Measurements from ENCODE around the gene ZNF385B. TPM values are rescaled to one million over a fixed set of nuclear protein-coding genes. Genes with fewer than 3 reads are reported as not detected.

Gene ZNF385B
- total RNA-seq, 1 experiment from 2014 or later = 2.2 TPM

DNA sequence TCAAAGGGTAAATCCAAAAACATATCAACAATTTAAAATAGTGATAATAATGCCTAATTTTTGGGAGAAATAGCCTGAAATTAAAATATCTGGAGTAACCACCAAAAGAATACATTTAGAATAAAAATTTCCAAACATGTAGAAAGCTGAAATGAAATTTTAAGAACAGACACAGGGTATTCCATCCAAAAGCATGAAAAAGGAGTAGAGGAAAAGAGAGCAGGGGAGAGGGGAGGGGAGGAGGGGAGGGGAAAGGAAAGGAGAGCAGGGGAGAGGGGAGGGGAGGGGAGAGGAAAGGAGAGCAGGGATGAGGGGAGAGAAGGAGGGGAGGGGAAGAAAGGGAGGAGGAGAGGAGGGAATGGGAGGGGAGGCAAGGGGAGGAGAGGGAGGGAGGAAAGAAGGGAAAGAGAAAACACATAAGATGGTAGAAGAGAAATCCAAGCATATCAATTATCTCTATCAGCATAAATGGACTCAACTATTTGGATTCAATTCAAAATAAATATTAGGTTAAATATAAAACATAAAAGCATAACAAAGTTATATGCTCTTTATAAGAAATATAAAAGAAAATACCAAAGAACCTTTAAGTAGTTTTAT, 141.1 kb downstream of the ZNF385B start:
- no peaks in the 10 kb centered on the region for H3K36me3 Mint-ChIP-seq
- ATAC-seq (no peak), DNase-seq (ENCODE audit: low spot score) (no peak)
- ChIA-PET POLR2A (interaction anchor here (0.6 to 0.7 kb wide), 2 partner anchors 11 to 1579 kb away, joined by 5 to 6 read pairs; no protein-coding TSS in a partner anchor), CTCF (no interaction called here)
- peaks cover 13% of the 10 kb centered on the region for H3K4me1 Mint-ChIP-seq
- H3K27me3 Mint-ChIP-seq (ENCODE audit: low read depth) = no peaks in the 10 kb centered on the region
- H3K27ac Mint-ChIP-seq = no peak overlapping the region
- no peak overlapping the region for H3K4me3 Mint-ChIP-seq
- TF ChIP-seq, protein P1, sequence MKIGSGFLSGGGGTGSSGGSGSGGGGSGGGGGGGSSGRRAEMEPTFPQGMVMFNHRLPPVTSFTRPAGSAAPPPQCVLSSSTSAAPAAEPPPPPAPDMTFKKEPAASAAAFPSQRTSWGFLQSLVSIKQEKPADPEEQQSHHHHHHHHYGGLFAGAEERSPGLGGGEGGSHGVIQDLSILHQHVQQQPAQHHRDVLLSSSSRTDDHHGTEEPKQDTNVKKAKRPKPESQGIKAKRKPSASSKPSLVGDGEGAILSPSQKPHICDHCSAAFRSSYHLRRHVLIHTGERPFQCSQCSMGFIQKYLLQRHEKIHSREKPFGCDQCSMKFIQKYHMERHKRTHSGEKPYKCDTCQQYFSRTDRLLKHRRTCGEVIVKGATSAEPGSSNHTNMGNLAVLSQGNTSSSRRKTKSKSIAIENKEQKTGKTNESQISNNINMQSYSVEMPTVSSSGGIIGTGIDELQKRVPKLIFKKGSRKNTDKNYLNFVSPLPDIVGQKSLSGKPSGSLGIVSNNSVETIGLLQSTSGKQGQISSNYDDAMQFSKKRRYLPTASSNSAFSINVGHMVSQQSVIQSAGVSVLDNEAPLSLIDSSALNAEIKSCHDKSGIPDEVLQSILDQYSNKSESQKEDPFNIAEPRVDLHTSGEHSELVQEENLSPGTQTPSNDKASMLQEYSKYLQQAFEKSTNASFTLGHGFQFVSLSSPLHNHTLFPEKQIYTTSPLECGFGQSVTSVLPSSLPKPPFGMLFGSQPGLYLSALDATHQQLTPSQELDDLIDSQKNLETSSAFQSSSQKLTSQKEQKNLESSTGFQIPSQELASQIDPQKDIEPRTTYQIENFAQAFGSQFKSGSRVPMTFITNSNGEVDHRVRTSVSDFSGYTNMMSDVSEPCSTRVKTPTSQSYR (CRISPR knock-in tag; IDR thresholded peaks at IDR 0.05) = no peak
- TF ChIP-seq, protein P2, sequence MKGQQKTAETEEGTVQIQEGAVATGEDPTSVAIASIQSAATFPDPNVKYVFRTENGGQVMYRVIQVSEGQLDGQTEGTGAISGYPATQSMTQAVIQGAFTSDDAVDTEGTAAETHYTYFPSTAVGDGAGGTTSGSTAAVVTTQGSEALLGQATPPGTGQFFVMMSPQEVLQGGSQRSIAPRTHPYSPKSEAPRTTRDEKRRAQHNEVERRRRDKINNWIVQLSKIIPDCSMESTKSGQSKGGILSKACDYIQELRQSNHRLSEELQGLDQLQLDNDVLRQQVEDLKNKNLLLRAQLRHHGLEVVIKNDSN (CRISPR knock-in tag; IDR thresholded peaks at IDR 0.05) = no peak
- TF ChIP-seq NFYB (CRISPR knock-in tag; conservative IDR thresholded peaks at IDR 0.05; ENCODE audit: low read depth) (no peak), ZNF219 (CRISPR knock-in tag; IDR thresholded peaks at IDR 0.05; ENCODE audit: borderline replicate concordance) (no peak), MXD4 (CRISPR knock-in tag; IDR thresholded peaks at IDR 0.05; ENCODE audit: borderline replicate concordance) (no peak), ZNF121 (CRISPR knock-in tag; IDR thresholded peaks at IDR 0.05) (no peak)
- TF ChIP-seq, protein P3, sequence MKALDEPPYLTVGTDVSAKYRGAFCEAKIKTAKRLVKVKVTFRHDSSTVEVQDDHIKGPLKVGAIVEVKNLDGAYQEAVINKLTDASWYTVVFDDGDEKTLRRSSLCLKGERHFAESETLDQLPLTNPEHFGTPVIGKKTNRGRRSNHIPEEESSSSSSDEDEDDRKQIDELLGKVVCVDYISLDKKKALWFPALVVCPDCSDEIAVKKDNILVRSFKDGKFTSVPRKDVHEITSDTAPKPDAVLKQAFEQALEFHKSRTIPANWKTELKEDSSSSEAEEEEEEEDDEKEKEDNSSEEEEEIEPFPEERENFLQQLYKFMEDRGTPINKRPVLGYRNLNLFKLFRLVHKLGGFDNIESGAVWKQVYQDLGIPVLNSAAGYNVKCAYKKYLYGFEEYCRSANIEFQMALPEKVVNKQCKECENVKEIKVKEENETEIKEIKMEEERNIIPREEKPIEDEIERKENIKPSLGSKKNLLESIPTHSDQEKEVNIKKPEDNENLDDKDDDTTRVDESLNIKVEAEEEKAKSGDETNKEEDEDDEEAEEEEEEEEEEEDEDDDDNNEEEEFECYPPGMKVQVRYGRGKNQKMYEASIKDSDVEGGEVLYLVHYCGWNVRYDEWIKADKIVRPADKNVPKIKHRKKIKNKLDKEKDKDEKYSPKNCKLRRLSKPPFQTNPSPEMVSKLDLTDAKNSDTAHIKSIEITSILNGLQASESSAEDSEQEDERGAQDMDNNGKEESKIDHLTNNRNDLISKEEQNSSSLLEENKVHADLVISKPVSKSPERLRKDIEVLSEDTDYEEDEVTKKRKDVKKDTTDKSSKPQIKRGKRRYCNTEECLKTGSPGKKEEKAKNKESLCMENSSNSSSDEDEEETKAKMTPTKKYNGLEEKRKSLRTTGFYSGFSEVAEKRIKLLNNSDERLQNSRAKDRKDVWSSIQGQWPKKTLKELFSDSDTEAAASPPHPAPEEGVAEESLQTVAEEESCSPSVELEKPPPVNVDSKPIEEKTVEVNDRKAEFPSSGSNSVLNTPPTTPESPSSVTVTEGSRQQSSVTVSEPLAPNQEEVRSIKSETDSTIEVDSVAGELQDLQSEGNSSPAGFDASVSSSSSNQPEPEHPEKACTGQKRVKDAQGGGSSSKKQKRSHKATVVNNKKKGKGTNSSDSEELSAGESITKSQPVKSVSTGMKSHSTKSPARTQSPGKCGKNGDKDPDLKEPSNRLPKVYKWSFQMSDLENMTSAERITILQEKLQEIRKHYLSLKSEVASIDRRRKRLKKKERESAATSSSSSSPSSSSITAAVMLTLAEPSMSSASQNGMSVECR (CRISPR knock-in tag; IDR thresholded peaks at IDR 0.05; ENCODE audit: borderline replicate concordance) = no peak
- H3K9me3 Mint-ChIP-seq = no peaks in the 10 kb centered on the region

DNA sequence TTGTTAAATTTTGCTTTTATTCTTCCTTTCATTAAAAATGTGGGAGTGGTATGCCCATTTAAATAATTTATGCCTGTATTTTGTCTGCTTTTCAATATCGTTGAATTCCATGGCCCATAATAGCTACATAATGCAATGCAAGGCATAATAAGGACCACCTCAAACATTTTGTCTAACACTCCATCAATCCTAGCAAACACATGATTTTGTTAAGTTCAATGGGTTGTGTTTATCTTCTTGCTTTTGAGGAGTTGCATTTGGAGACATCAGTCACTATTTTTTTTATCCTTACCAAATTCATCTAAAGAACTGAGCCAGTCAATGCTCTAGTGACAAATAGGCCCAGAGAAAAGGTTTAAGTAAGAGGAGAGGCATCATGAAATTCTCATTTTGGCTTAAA, 145.5 kb downstream of the ZNF385B start:
- H3K27ac Mint-ChIP-seq = no peak overlapping the region
- H3K4me1 Mint-ChIP-seq = peaks cover 13% of the 10 kb centered on the region
- ChIA-PET POLR2A (no interaction called here), CTCF (no interaction called here)
- TF ChIP-seq ATF1 (CRISPR knock-in tag; IDR thresholded peaks at IDR 0.05) (no peak), MYBL2 (CRISPR knock-in tag; IDR thresholded peaks at IDR 0.05) (no peak)
- H3K36me3 Mint-ChIP-seq = no peaks in the 10 kb centered on the region
- no peak for ATAC-seq
- no peak for DNase-seq (ENCODE audit: low spot score)
- no peaks in the 10 kb centered on the region for H3K9me3 Mint-ChIP-seq
- H3K27me3 Mint-ChIP-seq (ENCODE audit: low read depth) = no peaks in the 10 kb centered on the region
- H3K4me3 Mint-ChIP-seq = no peak overlapping the region

DNA sequence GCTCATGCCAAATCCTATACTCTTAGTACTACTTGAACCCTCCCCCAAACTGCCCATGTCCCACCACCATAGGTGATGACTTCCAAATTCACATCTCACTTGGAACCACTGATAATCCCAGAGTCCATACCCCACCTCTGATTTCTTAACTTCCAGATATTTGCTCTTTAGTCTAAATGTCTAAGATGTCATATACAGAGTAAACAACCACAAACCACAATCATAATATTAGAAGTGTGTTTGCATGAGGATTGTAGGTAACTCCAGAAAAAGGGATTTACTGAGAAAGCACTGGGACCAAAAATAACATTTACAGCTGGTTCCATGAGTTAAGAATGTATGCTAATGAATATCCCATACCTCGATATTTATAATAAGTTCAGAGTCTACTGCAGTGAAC, 146.2 kb downstream of the ZNF385B start:
- ATAC-seq = no peak
- no peak overlapping the region for H3K27ac Mint-ChIP-seq
- CTCF ChIA-PET = no interaction called here
- H3K27me3 Mint-ChIP-seq (ENCODE audit: low read depth) = no peaks in the 10 kb centered on the region
- POLR2A ChIA-PET = no interaction called here
- no peak for DNase-seq (ENCODE audit: low spot score)
- H3K9me3 Mint-ChIP-seq = no peaks in the 10 kb centered on the region
- no peaks in the 10 kb centered on the region for H3K36me3 Mint-ChIP-seq
- H3K4me1 Mint-ChIP-seq = peaks cover 13% of the 10 kb centered on the region
- H3K4me3 Mint-ChIP-seq = no peak overlapping the region
- TF ChIP-seq TEAD1 (CRISPR knock-in tag; IDR thresholded peaks at IDR 0.05) (no peak), ZNF263 (CRISPR knock-in tag; IDR thresholded peaks at IDR 0.05; ENCODE audit: low read depth) (no peak), NFATC4 (CRISPR knock-in tag; IDR thresholded peaks at IDR 0.05) (no peak), FOXP1 (CRISPR knock-in tag; IDR thresholded peaks at IDR 0.05; ENCODE audit: borderline replicate concordance) (no peak), ZNF423 (CRISPR knock-in tag; IDR thresholded peaks at IDR 0.05) (no peak), ZNF138 (CRISPR knock-in tag; conservative IDR thresholded peaks at IDR 0.05) (no peak), TP53 (CRISPR knock-in tag; IDR thresholded peaks at IDR 0.05) (no peak), ZNF416 (CRISPR knock-in tag; IDR thresholded peaks at IDR 0.05) (no peak), IRF2 (CRISPR knock-in tag; IDR thresholded peaks at IDR 0.05; ENCODE audit: borderline replicate concordance, low read depth) (no peak), MXD4 (CRISPR knock-in tag; IDR thresholded peaks at IDR 0.05; ENCODE audit: borderline replicate concordance) (no peak)
- TF ChIP-seq, protein P4, sequence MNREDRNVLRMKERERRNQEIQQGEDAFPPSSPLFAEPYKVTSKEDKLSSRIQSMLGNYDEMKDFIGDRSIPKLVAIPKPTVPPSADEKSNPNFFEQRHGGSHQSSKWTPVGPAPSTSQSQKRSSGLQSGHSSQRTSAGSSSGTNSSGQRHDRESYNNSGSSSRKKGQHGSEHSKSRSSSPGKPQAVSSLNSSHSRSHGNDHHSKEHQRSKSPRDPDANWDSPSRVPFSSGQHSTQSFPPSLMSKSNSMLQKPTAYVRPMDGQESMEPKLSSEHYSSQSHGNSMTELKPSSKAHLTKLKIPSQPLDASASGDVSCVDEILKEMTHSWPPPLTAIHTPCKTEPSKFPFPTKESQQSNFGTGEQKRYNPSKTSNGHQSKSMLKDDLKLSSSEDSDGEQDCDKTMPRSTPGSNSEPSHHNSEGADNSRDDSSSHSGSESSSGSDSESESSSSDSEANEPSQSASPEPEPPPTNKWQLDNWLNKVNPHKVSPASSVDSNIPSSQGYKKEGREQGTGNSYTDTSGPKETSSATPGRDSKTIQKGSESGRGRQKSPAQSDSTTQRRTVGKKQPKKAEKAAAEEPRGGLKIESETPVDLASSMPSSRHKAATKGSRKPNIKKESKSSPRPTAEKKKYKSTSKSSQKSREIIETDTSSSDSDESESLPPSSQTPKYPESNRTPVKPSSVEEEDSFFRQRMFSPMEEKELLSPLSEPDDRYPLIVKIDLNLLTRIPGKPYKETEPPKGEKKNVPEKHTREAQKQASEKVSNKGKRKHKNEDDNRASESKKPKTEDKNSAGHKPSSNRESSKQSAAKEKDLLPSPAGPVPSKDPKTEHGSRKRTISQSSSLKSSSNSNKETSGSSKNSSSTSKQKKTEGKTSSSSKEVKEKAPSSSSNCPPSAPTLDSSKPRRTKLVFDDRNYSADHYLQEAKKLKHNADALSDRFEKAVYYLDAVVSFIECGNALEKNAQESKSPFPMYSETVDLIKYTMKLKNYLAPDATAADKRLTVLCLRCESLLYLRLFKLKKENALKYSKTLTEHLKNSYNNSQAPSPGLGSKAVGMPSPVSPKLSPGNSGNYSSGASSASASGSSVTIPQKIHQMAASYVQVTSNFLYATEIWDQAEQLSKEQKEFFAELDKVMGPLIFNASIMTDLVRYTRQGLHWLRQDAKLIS (CRISPR knock-in tag; IDR thresholded peaks at IDR 0.05; ENCODE audit: borderline replicate concordance) = no peak
- TF ChIP-seq, protein P5, sequence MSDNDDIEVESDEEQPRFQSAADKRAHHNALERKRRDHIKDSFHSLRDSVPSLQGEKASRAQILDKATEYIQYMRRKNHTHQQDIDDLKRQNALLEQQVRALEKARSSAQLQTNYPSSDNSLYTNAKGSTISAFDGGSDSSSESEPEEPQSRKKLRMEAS (CRISPR knock-in tag; IDR thresholded peaks at IDR 0.05) = no peak
